Measurements from ENCODE around the gene PTBP3.

PTBP3 gene

DNA sequence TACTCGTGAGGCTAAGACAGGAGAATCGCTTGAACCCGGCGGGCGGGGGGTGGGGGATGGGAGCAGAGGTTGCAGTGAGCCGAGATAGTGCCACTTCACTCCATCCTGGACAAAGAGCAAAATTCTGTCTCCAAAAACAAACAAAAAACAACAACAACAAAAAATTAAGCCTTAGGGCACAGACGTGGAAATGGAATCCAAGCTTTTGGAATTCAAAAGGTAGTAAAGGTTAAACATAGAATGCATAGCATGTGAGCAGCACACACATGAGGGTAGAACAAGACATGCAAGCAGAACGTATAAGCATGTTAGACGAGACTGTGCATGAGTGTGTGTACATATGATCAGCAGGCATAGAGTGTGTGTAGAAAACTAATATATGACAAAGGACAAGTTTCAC lies 68.0 kb downstream of the PTBP3 start:
- no peak for DNase-seq

DNA sequence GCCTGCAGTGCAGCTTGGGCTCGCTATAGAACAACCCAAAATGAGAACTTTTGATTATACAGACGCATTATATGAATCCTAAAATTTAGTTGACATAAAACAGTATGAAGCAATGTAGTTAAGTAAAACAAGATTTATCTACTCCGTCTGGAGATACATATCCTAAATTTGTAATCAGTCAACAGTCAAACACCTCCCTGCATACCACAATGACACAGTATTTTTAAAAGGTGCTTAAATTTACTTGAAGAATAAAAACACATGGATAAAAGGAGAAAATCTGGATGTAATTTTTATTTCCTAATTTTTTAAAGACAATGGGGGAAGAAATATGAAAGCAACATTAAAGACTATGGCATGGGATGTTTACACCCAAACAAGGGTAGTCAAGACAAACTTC lies 70.8 kb downstream of the PTBP3 start:
- no peak for DNase-seq

DNA sequence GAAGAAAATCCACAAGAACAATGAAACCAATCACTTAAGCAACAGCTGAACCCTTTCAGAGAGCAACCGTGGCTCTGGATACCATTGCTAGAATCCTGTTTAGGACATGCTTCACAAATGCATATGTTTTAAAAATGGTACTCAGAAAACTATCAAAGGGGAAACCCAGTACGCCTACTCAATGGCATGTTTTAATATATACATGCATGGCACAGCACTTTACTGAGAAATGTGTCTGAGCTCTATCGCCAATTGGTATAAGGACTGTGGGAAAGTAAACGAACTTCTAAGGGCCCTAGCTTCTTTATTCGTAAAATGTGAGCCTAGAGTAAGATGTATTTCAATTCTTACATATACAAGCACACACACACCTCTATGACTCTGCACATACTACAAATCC lies 72.3 kb downstream of the PTBP3 start:
- no peak for DNase-seq

DNA sequence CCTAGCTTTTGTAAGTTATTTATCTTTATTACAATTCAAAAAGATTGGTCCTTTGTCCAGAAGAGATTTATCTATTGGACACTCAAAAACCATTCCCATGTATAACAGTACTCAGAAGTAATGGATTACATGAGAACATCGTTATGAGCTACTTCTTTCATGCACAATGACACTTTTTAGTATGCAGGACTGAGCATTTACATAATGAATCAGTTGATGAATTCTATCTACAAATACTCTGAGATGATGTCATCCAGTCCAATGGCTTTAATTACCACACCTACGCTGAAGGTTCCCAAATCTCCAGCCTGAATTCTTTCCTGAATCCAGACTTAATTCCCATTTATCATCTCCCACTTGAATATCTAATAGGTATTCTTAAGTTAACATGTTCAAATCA lies 75.3 kb downstream of the PTBP3 start:
- DNase-seq: no peak

DNA sequence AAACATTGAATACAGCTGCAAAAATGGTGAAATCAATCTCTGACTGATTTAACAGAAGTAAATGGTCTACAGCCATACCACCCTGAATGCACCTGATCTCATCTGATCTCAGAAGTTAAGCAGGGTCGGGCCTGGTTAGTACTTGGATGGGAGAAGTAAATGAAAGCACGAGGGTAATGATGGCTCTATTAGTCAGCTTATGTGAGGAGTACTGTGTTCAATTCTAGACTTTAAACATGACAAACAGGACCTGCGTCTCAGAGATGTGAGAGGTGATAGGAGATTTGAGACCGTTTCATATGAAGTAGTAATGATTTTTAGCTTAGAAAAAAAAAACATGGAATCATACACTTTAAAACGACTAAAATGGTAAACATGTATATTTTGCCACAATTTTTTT lies 81.2 kb downstream of the PTBP3 start:
- no peak for DNase-seq

DNA sequence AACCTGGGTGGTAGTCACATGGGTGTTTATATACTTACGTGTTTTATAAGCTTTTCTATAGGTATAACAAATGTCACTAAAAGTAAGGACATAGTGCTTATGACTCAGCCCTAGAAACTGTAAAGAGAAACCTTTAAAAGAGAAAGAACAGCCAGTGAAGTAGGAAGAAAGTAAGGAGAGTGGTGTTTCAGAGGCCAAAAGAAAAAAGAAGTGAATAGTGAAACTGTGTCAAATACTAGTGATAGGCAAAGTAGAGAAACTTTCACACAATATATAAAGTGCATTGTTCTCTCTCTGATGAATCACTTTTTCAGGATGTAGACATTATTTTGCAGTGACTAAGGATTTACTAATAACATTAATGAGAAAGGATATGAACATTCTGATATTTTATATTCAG lies 84.1 kb downstream of the PTBP3 start:
- no peak for DNase-seq

DNA sequence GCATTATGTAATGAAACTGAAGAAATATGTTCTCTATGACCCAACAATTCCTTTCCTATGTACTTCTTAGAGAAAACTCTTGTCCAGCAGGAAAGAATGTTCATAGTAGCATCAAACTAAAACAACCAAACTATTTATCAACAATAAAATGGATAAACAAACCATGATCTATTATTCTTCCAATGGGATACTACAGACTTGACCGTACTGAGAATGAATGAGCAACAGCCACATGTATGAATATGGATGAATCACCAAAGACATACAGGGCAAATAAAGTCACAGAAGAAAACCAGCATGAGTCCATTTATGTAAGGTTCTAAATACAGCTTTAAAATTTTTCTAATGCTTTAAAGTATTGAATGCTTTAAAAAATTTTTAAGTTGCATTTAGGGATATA lies 84.7 kb downstream of the PTBP3 start:
- DNase-seq: no peak

DNA sequence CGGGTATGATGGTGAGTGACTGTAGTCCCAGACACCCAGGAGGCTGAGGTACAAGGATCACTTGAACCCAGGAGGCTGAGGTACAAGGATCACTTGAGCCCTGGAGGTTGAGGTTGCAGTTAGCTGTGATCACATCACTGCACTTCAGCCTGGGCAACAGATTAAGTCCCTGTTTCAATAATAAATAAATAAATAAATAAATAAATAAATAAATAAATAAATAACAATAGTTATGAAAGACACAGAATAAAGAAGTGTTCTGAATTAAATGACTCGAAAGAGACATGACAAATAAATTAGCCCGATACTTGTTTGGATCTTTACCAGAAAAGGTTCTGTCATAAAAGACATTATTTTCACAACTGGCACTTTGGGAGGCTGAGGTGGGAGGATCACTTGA lies 86.3 kb downstream of the PTBP3 start:
- no peak for DNase-seq

DNA sequence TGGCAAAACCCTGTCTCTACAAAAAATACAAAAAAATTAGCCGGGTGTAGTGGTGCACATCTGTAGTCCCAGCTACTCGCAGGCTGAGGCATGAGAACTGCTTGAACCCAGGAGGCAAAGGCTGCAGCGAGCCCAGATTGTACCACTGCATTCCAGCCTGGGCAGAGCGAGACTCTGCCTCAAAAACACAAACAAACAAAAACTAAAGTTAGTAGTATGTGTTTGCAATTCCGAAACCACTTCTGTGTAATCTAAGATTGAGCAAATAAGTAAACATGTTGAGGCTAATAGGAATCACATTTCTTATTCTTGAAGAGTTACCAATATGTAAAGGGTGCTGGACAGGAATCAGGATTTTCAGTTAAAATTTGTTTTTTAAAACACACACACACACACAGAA lies 88.3 kb downstream of the PTBP3 start:
- DNase-seq: no peak

DNA sequence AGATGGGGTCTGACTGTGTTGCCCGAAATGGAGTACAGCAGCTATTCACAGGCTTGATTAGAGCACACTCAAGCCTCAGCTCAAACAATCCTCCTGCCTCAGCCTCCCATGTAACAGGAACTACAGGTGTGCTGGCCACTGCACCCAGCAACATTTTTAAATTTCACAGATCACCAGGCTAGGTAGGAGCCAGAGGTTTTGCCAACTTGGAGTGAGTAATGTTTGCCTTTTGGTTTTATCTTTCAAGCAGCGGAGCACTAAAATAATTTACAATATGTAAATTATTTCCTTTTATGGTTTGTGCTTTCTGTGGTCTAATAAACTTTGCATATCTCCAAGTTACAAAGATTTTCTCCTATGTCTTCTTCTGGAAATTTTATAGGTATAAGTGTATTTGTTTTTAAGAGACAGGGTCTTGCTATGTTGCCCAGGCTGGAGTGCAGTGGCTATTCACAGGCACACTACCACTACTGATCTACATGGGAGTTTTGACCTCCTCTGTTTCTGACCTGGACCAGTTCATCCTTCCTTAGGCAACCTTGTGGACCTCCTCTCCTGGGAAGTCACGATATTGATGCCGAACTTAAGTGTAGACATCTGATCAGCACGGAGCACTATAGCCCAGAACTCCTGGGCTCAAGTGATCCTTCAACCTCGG lies 91.1 kb downstream of the PTBP3 start:
- no peak for DNase-seq

DNA sequence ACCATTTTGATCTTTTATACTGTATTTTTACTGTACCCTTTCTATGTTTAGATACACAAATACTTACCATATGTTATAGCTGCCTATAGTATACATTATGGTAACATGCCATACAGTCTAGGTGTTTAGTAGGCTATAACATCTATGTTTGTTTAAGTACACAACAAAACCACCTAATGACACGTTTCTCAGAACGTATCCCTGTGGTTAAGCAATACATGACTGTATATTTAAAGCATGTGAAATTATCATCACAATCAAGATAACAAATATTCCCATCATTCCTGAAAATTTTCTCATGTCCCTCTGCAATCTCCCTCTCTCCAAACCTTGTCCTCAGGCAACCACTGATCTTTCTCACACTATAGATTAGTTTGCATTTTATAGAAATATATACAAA lies 91.9 kb downstream of the PTBP3 start:
- DNase-seq: no peak

DNA sequence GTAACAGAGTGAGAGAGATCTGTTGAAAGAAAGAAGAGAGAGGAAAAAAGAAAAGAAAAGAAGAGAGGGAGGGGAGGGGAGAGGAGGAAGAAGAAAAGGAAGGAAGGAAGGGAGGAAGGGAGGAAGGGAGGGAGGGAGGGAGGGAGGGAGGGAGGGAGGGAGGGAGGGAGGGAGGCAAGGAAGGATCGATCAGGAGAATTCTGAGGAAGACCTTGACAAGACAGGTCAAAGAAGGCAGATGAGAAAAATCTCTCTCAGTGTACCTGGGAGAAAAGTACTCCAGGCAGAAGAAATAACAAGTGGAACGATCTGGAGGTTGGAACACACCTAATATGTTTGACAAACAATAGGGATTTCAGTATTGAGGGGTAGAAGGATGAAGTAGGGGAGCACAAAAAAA lies 93.7 kb downstream of the PTBP3 start:
- DNase-seq: no peak

DNA sequence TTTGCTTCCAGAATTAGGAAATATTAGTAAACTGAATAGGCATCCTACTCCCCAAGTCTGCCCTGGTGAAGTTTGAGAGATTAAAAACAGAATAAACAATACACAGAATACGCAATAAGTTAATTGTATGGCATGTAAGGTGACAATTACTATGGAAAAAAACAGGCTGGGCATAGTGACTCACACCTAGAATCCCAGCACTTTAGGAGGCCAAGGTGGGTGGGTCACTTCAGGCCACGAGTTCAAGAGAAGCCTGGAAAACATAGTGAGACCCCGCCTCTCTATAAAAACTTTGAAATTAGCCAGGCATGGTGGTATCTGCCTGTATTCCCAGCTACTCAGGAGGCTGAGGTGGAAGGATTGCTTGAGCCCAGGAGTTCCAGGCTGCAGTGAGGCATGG lies 94.1 kb downstream of the PTBP3 start:
- DNase-seq: no peak

DNA sequence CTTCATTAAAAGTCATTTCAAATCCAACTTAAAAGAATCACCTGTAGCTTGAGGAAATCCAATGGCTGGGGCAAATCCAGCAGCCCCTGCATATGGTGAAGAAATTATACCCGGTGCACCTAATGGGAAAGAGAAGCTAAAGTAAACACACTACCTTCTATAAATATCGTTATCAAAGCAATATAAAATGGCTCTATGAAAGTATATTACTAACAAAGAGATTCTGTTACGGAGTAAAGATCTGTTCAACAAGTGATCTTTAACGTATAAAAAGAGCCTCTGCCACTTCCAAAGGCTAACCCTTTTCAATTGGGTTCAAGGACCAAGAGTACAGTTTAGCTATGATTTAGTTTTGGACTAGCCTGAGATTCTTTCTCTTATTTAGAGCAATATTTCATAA lies 98.6 kb downstream of the PTBP3 start:
- no peak for DNase-seq

DNA sequence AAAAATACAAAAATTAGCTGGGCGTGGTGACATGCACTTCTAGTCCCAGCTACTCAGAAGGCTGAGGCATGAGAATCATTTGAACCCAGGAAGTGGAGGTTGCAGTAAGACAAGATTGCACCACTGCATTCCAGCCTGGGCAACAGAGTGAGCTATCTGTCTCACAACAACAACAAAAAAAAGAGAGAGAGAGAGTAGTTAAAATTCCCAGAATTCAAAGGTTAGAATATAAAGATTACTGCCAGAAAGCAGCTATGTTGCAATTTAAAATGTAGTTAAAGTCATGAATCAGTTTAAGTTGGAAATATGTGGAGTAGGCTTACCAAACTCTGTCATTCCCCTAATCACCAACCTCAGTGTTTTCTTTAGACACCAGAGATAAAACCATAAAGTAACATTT lies 99.7 kb downstream of the PTBP3 start:
- DNase-seq: no peak

DNA sequence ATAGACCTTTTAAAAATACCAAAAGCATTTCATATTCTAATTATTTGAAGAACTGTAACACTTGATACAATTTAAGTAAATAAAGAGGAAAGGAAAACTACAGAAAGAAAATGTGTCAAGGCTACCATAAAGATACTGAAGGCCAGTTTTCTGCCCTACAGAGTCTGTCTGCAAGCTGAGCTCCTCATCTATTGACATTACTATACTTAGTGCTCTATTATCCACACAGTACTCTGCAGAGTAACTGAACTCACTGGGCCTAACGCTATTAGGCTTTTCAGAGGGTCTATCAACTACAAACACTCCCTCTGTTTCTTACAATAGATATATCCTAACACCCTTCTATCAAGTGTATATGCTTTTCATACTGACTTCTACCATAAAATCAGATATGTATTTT lies 101.2 kb downstream of the PTBP3 start:
- DNase-seq: no peak

DNA sequence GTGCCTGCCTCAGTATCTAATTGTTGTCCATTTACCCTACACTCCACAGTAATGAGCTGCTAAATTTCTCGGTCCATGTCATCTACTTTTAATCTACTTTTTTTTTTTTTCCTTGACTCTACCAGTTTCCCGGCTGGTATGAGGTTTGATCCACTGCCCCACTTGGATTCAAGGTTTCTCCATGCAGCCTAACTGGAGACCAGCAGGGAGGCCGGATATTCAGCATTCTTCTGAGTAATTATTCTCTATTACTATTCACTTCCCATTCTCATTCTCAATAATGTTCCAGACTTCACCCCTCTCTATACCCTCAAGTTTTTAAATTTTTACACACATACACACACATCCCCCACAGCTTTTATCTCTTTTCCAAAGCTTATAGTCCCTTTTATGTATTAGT lies 107.3 kb downstream of the PTBP3 start:
- no peak for DNase-seq

DNA sequence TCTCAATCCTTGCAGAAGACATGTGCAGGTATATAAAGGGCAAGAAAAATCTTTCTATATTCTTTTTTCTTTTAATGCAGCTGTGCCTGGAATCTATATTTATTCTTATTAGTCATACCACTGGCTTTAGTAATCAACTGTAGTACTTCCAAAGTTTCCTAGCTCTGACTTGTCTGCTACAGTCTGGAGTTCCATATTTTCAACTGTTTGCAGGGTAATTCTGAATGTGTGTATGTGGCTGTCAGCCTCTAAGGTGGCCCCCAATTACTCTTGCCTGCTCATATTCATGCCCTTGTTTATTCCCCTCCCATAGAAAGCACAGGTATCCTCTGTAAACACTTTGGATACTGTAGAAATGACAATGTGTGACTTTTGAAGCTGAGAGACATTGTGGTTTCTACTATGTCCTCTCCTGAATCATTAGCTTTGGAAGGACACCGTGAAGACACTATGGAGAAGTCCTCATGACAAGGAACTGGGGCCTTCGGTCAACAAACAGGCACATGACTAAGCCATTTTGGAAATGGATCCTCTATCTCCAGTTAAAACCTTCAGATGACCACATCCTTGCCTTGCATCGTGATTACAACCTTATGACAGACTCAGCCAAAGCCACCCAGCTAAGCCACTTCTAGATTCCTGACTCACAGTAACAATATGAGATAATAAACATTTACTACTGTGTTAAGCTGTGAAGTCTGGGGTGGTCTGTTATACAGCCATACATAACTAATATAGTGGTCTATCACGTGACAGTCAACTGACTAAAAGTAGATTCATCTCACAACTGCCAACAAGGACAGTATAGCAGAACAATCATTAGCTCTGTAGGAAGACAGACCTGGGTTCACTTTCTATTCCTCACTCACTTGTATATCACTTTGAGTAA lies 108.8 kb downstream of the PTBP3 start:
- no peak for DNase-seq

DNA sequence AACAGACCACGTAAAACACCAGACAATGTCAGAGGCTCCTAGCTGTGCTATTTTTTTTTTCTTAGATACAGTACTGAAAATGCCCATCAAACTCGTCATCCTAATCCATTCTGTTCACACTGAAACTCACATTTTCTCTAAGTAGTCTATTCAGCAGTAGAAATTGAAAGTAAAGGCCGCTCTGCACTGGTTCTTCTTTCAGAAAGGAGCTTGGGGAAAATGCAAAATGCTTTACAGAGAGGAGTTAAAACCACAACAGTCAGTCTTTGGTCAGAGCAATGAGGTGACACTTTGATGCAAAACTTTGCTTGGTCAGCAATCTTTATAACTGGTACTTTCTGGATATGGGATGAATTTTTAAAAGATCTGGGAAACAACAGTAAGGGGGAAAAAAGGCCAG lies 114.5 kb downstream of the PTBP3 start:
- DNase-seq: no peak

DNA sequence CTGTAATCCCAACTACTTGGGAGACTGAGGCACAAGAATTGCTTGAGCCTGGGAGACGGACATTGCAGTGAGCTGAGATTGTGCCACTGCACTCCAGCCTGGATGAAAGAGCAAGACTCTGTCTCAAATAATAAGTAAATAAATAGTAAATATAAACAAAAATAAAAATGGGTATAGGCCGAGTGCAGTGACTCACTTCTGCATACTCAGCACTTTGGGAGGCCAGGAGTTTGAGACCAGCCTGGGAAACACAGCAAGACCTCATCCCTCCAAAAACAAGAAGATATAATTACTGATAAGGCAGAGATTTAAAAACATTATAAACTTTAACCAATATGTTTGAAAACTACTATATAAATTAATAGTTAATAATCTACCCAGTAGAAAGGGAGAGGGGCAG lies 120.5 kb downstream of the PTBP3 start:
- DNase-seq: no peak

DNA sequence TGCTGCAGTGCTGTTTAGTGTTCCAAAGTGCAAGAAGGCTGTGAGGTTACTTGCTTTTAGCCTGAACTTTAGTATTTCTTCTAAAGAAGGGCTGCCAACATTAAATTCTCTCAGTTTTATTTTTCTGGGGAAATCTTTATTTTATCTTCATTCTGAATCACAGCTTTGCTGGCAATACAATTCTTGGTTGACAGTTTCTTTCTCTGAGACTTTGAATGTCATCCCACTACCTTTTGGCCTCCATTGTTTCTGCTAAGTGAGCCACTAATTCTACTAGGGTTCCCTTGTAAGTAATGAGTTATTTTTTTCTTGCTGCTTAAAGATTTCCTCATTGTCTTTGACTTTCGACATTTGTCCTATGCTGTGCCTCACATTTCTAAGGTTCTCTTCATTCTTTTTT lies 126.0 kb downstream of the PTBP3 start:
- DNase-seq: no peak

DNA sequence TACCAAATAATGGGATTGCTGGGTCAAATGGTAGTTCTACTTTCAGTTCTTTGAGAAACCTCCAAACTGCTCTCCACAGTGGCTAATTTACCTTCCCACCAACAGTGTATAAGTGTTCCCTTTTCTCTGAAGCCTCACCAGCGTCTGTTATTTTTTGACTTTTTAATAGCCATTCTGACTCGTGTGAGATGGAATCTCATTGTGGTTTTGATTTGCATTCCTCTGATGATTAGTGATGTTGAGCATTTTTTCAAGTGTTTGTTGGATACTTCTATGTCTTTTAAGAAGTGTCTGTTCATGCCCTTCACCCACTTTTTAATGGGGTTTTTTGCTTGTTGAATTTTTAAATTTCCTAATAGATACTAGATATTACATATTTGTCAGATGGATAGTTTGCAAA lies 129.9 kb downstream of the PTBP3 start:
- no peak for DNase-seq

DNA sequence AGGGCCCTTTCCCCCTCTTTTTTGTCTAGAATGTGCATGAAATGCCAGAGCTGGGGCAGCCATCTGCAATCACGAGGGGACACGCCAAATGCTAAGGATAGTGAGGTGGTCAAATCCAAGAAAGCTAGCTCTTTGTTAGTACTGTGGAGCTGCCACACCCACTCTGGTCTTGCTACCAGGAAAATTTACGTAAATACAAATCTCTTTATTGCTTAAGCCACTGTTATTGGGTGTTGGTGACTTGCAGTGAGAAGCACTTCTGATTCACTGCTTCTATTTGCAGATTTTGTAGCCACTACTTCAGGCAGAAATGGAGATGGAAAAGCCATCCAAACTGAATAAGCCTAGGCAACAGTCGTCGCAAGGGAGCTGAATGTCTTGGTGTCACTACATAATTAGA lies 132.7 kb downstream of the PTBP3 start:
- no peak for DNase-seq

DNA sequence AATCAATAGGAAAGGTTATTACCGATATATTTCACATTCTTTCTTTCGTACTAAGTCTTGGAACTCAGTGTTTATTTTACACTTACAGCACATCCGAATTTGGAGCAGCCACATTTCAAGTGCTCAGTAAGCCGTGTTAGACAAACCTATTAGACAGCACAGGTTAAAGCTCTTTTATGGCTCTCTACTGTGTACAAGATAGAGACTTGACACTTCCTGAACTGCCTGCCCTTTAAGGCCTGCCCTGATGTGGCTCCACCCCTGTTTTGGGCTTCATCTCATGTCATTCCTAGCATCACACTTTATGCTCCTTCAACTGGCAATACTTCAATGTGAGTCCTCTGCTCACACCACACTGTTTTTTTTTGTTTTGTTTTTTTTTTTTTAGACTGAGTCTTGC lies 134.8 kb downstream of the PTBP3 start:
- no peak for DNase-seq

DNA sequence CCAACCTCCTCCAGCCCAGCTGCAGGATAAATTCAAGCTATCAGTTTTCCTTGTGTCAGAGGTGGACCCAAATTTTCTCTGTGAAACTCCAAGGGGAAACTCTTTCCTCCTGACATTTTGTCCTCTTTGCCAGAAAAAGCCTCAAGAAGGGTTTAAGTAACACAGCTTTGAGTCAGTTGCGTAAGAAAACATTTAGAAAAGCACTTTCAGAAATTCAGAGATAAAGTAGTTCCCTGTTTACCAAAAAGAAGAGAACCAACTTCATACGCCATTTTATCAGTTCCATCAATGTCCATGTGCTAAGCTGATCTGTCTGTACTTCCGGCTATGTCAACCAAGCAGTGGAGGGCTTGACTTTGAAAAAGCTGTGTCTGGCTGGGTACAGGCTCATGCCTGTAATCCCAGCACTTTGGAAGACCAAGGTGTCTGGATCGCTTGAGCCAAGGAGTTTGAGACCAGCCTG lies 138.4 kb downstream of the PTBP3 start:
- no peak for DNase-seq

Data from KG1 (cell line).